ENCODE results near the gene CACNA2D3. TPM values are rescaled to one million over a fixed set of nuclear protein-coding genes. Genes with fewer than 3 reads are reported as not detected.

The CACNA2D3 gene
- total RNA-seq, 4 donors from 2014 or later = 0.83 to 5.0 (median 2.5) TPM

DNA sequence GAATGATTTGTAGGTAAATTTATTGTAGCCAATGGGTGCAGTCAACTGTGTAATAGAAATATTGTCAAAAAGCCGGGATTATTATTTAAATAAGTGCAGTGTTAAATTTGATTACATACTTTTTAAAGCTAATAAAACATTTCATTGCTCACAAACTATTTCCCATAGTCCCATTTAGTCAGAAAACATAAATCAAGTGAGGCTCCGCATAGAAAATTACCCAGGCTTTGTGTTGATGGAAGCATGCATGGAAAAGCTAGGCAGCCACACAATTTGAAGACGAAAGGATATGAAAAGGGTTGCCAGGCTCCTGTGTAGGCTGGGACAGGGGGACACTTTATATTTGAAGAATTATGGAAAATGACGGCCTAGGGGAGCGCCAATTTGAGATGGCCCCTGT lies 723.2 kb downstream of the CACNA2D3 start:
- Histone ChIP-seq H3K4me1 (no peaks in the 10 kb centered on the region), H3K27ac (no peak overlapping the region), H3K9me3 (no peaks in the 10 kb centered on the region), H3K27me3 (no peaks in the 10 kb centered on the region), H3K36me3 (no peaks in the 10 kb centered on the region), H3K4me3 (no peak overlapping the region)
- DNase-seq = no peak
- TF ChIP-seq, protein P1, sequence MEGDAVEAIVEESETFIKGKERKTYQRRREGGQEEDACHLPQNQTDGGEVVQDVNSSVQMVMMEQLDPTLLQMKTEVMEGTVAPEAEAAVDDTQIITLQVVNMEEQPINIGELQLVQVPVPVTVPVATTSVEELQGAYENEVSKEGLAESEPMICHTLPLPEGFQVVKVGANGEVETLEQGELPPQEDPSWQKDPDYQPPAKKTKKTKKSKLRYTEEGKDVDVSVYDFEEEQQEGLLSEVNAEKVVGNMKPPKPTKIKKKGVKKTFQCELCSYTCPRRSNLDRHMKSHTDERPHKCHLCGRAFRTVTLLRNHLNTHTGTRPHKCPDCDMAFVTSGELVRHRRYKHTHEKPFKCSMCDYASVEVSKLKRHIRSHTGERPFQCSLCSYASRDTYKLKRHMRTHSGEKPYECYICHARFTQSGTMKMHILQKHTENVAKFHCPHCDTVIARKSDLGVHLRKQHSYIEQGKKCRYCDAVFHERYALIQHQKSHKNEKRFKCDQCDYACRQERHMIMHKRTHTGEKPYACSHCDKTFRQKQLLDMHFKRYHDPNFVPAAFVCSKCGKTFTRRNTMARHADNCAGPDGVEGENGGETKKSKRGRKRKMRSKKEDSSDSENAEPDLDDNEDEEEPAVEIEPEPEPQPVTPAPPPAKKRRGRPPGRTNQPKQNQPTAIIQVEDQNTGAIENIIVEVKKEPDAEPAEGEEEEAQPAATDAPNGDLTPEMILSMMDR (IDR thresholded peaks at IDR 0.05) = no peak
- no peak for TF ChIP-seq POLR2A (IDR thresholded peaks at IDR 0.05)
- intact Hi-C loops (cut with DNase I; ENCODE audit: low total_unique reads) = no loop called here

DNA sequence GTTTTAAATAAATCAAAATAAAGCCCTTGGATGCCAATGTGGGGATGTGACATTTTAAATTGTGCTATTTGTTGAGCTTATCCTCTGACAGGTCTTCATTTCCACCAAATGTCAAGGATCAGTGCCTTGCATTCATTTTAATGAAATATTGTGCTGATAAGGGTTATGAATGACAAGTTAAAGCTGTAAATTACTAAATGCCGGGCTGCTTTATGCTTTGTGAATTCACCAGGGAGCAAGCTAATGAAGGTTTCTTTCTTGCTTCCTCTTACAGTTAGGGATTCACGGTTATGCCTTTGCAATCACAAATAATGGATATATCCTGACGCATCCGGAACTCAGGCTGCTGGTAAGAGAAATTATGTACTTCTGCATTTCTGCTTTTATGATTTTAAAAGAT lies 723.8 kb downstream of the CACNA2D3 start:
- no peak for DNase-seq
- intact Hi-C loops (cut with DNase I; ENCODE audit: low total_unique reads) = no loop called here
- Histone ChIP-seq H3K4me1 (no peaks in the 10 kb centered on the region), H3K27me3 (no peaks in the 10 kb centered on the region), H3K27ac (no peak overlapping the region), H3K4me3 (no peak overlapping the region), H3K9me3 (no peaks in the 10 kb centered on the region), H3K36me3 (no peaks in the 10 kb centered on the region)
- TF ChIP-seq, protein P1 (IDR thresholded peaks at IDR 0.05) = no peak
- TF ChIP-seq POLR2A (IDR thresholded peaks at IDR 0.05) = no peak

DNA sequence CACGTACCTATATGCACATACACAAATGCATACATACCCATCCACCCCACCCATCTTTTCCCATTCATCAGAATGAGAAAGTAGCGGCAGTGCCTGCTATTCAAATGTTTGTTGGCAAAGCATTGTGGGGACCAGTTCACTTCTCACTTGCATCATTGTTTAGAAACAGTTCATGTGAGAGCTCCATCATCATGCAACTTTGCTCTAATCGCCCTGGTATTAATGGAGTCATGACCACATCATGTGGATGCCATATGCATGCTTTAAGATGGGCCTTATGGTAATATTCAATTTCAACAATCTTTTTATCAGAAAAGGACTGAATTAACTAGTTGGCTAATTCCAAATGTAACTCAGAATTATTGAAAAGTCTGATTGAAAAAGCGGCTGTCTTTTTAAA lies 725.0 kb downstream of the CACNA2D3 start:
- no peaks in the 10 kb centered on the region for H3K9me3 ChIP-seq
- H3K27me3 ChIP-seq = no peaks in the 10 kb centered on the region
- H3K36me3 ChIP-seq = no peaks in the 10 kb centered on the region
- DNase-seq = no peak
- H3K27ac ChIP-seq = no peak overlapping the region
- intact Hi-C loops (cut with DNase I; ENCODE audit: low total_unique reads) = no loop called here
- no peaks in the 10 kb centered on the region for H3K4me1 ChIP-seq
- H3K4me3 ChIP-seq = no peak overlapping the region
- TF ChIP-seq, protein P1 (IDR thresholded peaks at IDR 0.05) = no peak

DNA sequence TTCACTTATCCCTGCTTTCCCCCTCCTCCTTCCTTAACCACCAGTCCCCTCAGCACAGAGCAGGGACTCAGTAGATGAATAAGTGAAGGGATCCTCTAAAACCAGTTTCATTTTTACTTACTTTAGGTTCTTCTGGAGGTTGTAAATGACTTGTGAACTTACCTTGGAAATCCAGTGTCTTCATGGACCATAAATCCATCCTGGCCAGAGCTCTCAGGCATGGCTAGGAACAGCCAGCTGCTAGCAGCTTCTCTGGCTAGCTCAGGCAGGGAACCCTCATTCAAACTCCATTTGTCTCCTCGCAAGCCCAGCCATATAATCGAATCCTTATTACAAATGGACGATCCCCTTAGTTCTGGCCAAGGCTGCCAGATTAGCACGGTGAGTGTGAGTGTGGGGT lies 727.0 kb downstream of the CACNA2D3 start:
- DNase-seq = no peak
- TF ChIP-seq POLR2A (IDR thresholded peaks at IDR 0.05) = no peak
- TF ChIP-seq, protein P1 (IDR thresholded peaks at IDR 0.05) = no peak
- Histone ChIP-seq H3K27me3 (no peaks in the 10 kb centered on the region), H3K4me3 (no peak overlapping the region), H3K9me3 (no peaks in the 10 kb centered on the region), H3K4me1 (no peaks in the 10 kb centered on the region), H3K27ac (no peak overlapping the region), H3K36me3 (no peaks in the 10 kb centered on the region)
- intact Hi-C loops (cut with DNase I; ENCODE audit: low total_unique reads) = no loop called here

DNA sequence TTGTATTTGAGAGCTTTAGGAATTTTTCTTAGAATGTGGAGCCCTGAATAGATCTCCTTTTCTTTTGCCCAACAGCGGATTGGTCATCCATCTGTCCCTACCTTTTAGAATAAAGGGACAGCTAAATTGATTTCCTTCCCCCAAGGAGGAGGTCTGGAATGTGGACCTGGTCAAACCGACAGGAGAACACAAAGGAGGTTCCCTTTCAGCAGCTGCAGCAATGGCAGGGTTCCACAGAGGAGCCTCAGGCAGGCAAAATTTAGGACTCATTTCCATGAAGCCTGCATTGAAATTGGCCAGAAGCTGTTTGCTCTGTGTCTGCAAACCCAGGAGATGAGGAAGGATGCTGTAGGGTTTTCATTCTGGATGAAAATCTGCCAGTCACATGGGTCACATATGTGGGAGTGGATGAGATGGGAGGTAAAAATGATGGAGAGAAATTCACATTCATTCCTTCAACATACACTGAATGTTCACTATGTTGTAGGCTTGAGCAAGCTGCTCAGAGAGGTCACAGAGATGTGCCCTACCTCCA lies 728.2 kb downstream of the CACNA2D3 start:
- Histone ChIP-seq H3K9me3 (no peaks in the 10 kb centered on the region), H3K36me3 (no peaks in the 10 kb centered on the region), H3K27me3 (no peaks in the 10 kb centered on the region), H3K27ac (no peak overlapping the region), H3K4me3 (no peak overlapping the region), H3K4me1 (no peaks in the 10 kb centered on the region)
- DNase-seq = no peak
- TF ChIP-seq, protein P1 (IDR thresholded peaks at IDR 0.05) = no peak
- TF ChIP-seq POLR2A (IDR thresholded peaks at IDR 0.05) = no peak
- intact Hi-C loops (cut with DNase I; ENCODE audit: low total_unique reads) = no loop called here

All from uterus (tissue), 4 donors.